H9 (cell line): Measurements from ENCODE around the gene STON2. TPM values are rescaled to one million over a fixed set of nuclear protein-coding genes. Genes with fewer than 3 reads are reported as not detected.

Experiments
- DNase-seq: peaks from one replicate; pipeline ENCODE4 v3.0.0-alpha.2; 2017
- H2AFZ ChIP-seq: one replicate; pipeline ENCODE4 v1.6.1; 2013; ENCODE audit warnings: mild to moderate bottlenecking, low read length, control low read depth, moderate library complexity
- H2AK5ac ChIP-seq: 2 replicates; pipeline ENCODE4 v1.6.1; 2013; ENCODE audit warnings: low read length, control low read depth, mixed read lengths; ENCODE audit not compliant: insufficient read length
- H2BK120ac ChIP-seq: one replicate; pipeline ENCODE4 v1.6.1; 2013; ENCODE audit warnings: low read depth, mild to moderate bottlenecking, low read length, control low read depth, inconsistent platforms; ENCODE audit not compliant: poor library complexity, severe bottlenecking
- H2BK12ac ChIP-seq: 2 replicates; pipeline ENCODE4 v1.6.1; 2013; ENCODE audit warnings: low read length, control low read depth, mixed read lengths, low read depth; ENCODE audit not compliant: insufficient read length
- H2BK15ac ChIP-seq: 2 replicates; pipeline ENCODE4 v1.6.1; 2013; ENCODE audit warnings: low read depth, low read length, control low read depth
- H2BK20ac ChIP-seq: one replicate; pipeline ENCODE4 v1.6.1; 2013; ENCODE audit warnings: low read depth, mild to moderate bottlenecking, low read length, control low read depth, inconsistent platforms; ENCODE audit not compliant: poor library complexity, severe bottlenecking
- H2BK5ac ChIP-seq: 2 replicates; pipeline ENCODE4 v1.6.1; 2013; ENCODE audit warnings: low read length, control low read depth, mixed read lengths; ENCODE audit not compliant: insufficient read length
- H3K14ac ChIP-seq: 2 replicates; pipeline ENCODE4 v1.6.1; 2013; ENCODE audit warnings: low read length, control low read depth; ENCODE audit not compliant: insufficient read depth
- H3K18ac ChIP-seq: 2 replicates; pipeline ENCODE4 v1.6.1; 2013; ENCODE audit warnings: low read depth, mild to moderate bottlenecking, mixed read lengths, low read length, control low read depth; ENCODE audit not compliant: insufficient read length
- H3K23ac ChIP-seq: 2 replicates; pipeline ENCODE4 v1.6.1; 2013; ENCODE audit warnings: low read length, control low read depth, mixed read lengths, low read depth; ENCODE audit not compliant: insufficient read length
- H3K23me2 ChIP-seq: 2 replicates; pipeline ENCODE4 v1.6.1; 2013; ENCODE audit warnings: low read depth, mild to moderate bottlenecking, mixed read lengths, low read length, control low read depth; ENCODE audit not compliant: insufficient read length, poor library complexity, severe bottlenecking
- H3K27ac ChIP-seq: 2 replicates; pipeline ENCODE4 v1.5.1; 2013; ENCODE audit warnings: low read length, control low read depth, mixed read lengths, low read depth; ENCODE audit not compliant: insufficient read length
- H3K27me3 ChIP-seq: 2 replicates; pipeline ENCODE4 v1.6.1; 2013; ENCODE audit warnings: low read length, control low read depth, inconsistent platforms; ENCODE audit not compliant: insufficient read depth
- H3K4ac ChIP-seq: 2 replicates; pipeline ENCODE4 v1.6.1; 2013; ENCODE audit warnings: low read depth, mild to moderate bottlenecking, control low read depth, inconsistent platforms, low read length, moderate library complexity
- H3K4me1 ChIP-seq: 2 replicates; pipeline ENCODE4 v1.6.1; 2013; ENCODE audit warnings: low read length, control low read depth, inconsistent platforms; ENCODE audit not compliant: insufficient read depth
- H3K4me2 ChIP-seq: 2 replicates; pipeline ENCODE4 v1.6.1; 2013; ENCODE audit warnings: low read length, control low read depth, mixed read lengths; ENCODE audit not compliant: insufficient read length, insufficient read depth
- H3K56ac ChIP-seq: 2 replicates; pipeline ENCODE4 v1.6.1; 2013; ENCODE audit warnings: low read depth, mild to moderate bottlenecking, mixed read lengths, low read length, control low read depth; ENCODE audit not compliant: insufficient read length
- H3K79me1 ChIP-seq: 2 replicates; pipeline ENCODE4 v1.6.1; 2013; ENCODE audit warnings: low read depth, mild to moderate bottlenecking, moderate library complexity, low read length, control low read depth, inconsistent platforms; ENCODE audit not compliant: insufficient read depth, poor library complexity, severe bottlenecking
- H3K79me2 ChIP-seq: 2 replicates; pipeline ENCODE4 v1.6.1; 2013; ENCODE audit warnings: low read length, control low read depth, inconsistent platforms; ENCODE audit not compliant: insufficient read depth
- H3K9ac ChIP-seq: 2 replicates; pipeline ENCODE4 v1.6.1; 2013; ENCODE audit warnings: low read length, control low read depth, mixed read lengths; ENCODE audit not compliant: insufficient read length; ENCODE audit errors: extremely low read depth
- H3K9me3 ChIP-seq: one replicate; pipeline ENCODE4 v1.6.1; 2013; ENCODE audit warnings: low read depth, low read length, inconsistent platforms; ENCODE audit not compliant: control insufficient read depth
- H3T11ph ChIP-seq: one replicate; pipeline ENCODE4 v1.6.1; 2013; ENCODE audit warnings: mild to moderate bottlenecking, low read length, control low read depth, inconsistent platforms
- H4K20me1 ChIP-seq: one replicate; pipeline ENCODE4 v1.6.1; 2013; ENCODE audit not compliant: control insufficient read depth, insufficient read length, insufficient read depth
- H4K5ac ChIP-seq: 2 replicates; pipeline ENCODE4 v1.6.1; 2013; ENCODE audit warnings: low read depth, mild to moderate bottlenecking, mixed read lengths, low read length, control low read depth; ENCODE audit not compliant: insufficient read length
- H4K8ac ChIP-seq: replicated peaks from 2 replicates; pipeline ENCODE4 v1.6.1; 2013; ENCODE audit warnings: low read length, control low read depth, mixed read lengths, low read depth; ENCODE audit not compliant: insufficient read length
- H4K91ac ChIP-seq: 2 replicates; pipeline ENCODE4 v1.6.1; 2013; ENCODE audit warnings: low read depth, mild to moderate bottlenecking, moderate library complexity, mixed read lengths, low read length, control low read depth; ENCODE audit not compliant: insufficient read length
- H3K27ac Mint-ChIP-seq, 3 experiments: 2 replicates in 2 of 3; 3 replicates in 1 of 3; pipeline ENCODE4 v1.8.0; 2020 to 2021; ENCODE audit warnings: mixed read lengths in 3 of 3, mild to moderate bottlenecking in 1 of 3, moderate library complexity in 1 of 3
- H3K27me3 Mint-ChIP-seq: 2 replicates; pipeline ENCODE4 v1.8.0; 2021; ENCODE audit warnings: low read depth, mild to moderate bottlenecking, moderate library complexity, mixed read lengths
- H3K36me3 Mint-ChIP-seq, 3 experiments: 2 replicates in 2 of 3; 3 replicates in 1 of 3; pipeline ENCODE4 v1.8.0; 2020 to 2021; ENCODE audit warnings: low read depth in 3 of 3, mixed read lengths in 3 of 3; ENCODE audit not compliant: insufficient read depth in 1 of 3
- H3K4me1 Mint-ChIP-seq, 2 experiments: 2 replicates each; pipeline ENCODE4 v1.8.0; 2020; ENCODE audit warnings: mixed read lengths in 2 of 2
- H3K4me3 Mint-ChIP-seq, 2 experiments: 2 replicates in 1 of 2; 3 replicates in 1 of 2; pipeline ENCODE4 v1.8.0; 2020 to 2021; ENCODE audit warnings: mild to moderate bottlenecking in 2 of 2, mixed read lengths in 2 of 2, moderate library complexity in 1 of 2
- H3K9me3 Mint-ChIP-seq, 2 experiments: 2 replicates in 1 of 2; 3 replicates in 1 of 2; pipeline ENCODE4 v1.8.0; 2020; ENCODE audit warnings: mild to moderate bottlenecking in 2 of 2, mixed read lengths in 2 of 2, moderate library complexity in 1 of 2
- CTCF ChIP-seq: fragments of 200-600 bp; sonication (generic); conservative IDR thresholded peaks from 3 replicates; pipeline ENCODE4 v1.8.0; 2021; ENCODE audit warnings: antibody characterized with exemption, mild to moderate bottlenecking
- WGBS: extraction: QIAGEN DNeasy Blood & Tissue Kit; methylation state at CpG from one replicate; pipeline ENCODE4 v1.1.7; 2013; ENCODE audit warnings: missing lambda C conversion rate, low lambda C conversion rate, mixed read lengths; ENCODE audit not compliant: insufficient read length; ENCODE audit errors: extremely low coverage; 5-methylcytosine and 5-hydroxymethylcytosine counted together
- total RNA-seq: library from RNA; stranded (reverse); gene quantifications from 2 replicates; pipeline ENCODE4 v1.2.1, GENCODE V29; 2021

The STON2 gene
- total RNA-seq, 1 experiment from 2014 or later = 62.9 TPM

GRCh38 chr14:81313200-81313599 is 86.9 kb downstream of the STON2 start:
- no peak overlapping the region for H2AK5ac ChIP-seq
- H4K20me1 ChIP-seq = no peaks in the 10 kb centered on the region
- H2BK12ac ChIP-seq = no peak overlapping the region
- no peak overlapping the region for H3K27ac ChIP-seq
- no peak overlapping the region for H3K18ac ChIP-seq
- H2AFZ ChIP-seq = no peak overlapping the region
- no peaks in the 10 kb centered on the region for H3K9me3 ChIP-seq
- no peak overlapping the region for H2BK20ac ChIP-seq
- H4K91ac ChIP-seq = no peak overlapping the region
- H3K79me1 ChIP-seq = no peaks in the 10 kb centered on the region
- no peak overlapping the region for H3K4me2 ChIP-seq
- no peak overlapping the region for H2BK5ac ChIP-seq
- Mint-ChIP-seq H3K4me3 (no peak overlapping the region; a peak in 1 of 5 replicates), H3K27me3 (no peaks in the 10 kb centered on the region), H3K9me3 (peaks cover 2 to 12% of the 10 kb centered on the region in 2 experiments; a peak in 2 of 5 replicates), H3K4me1 (peaks cover 69 to 73% of the 10 kb centered on the region in 2 experiments), H3K27ac (peak overlapping the region; percentile 7 to 68 (median 62); a peak in 5 of 7 replicates), H3K36me3 (peaks cover 7 to 13% (median 7%) of the 10 kb centered on the region in 3 experiments)
- no peak overlapping the region for H4K5ac ChIP-seq
- peak overlapping the region; percentile 70 for H3T11ph ChIP-seq
- no peak overlapping the region for H3K23ac ChIP-seq
- H3K27me3 ChIP-seq = no peaks in the 10 kb centered on the region
- no peak overlapping the region for H3K9ac ChIP-seq
- TF ChIP-seq CTCF = no peak
- no peak overlapping the region for H4K8ac ChIP-seq
- H3K79me2 ChIP-seq = no peaks in the 10 kb centered on the region; the same call in 1 of the 2 replicates
- peaks cover 6% of the 10 kb centered on the region; the same call in 1 of the 2 replicates for H3K4me1 ChIP-seq
- no peak for DNase-seq
- no peak overlapping the region for H3K4ac ChIP-seq
- no peak overlapping the region for H2BK15ac ChIP-seq
- no peak overlapping the region for H3K14ac ChIP-seq
- no peaks in the 10 kb centered on the region for H3K23me2 ChIP-seq
- WGBS = no CpG with 5 or more reads among the region's 7 CpGs
- no peak overlapping the region for H3K56ac ChIP-seq
- no peak overlapping the region for H2BK120ac ChIP-seq
